ENCODE data around the gene ROBO1.

- no peak for TF ChIP-seq FOXA1 (IDR thresholded peaks at IDR 0.05)
- TF ChIP-seq FOXA1 (CRISPR knock-in tag; IDR thresholded peaks at IDR 0.05) = no peak
- no peak for TF ChIP-seq PHB2 (IDR thresholded peaks at IDR 0.05; ENCODE audit: partially characterized antibody)
Measured at GRCh38 chr3:79423417-79423816, 344.4 kb downstream of the ROBO1 start.
